Liver (tissue), 9 donors: ENCODE data around the gene NIP7. TPM values are rescaled to one million over a fixed set of nuclear protein-coding genes. Genes with fewer than 3 reads are reported as not detected.

Source experiments
- DNase-seq: peaks from one replicate; pipeline ENCODE4 v3.0.0-alpha.2; 2017; ENCODE audit warnings: low spot score
- H3K27ac ChIP-seq, 2 donors: one replicate each; pipeline ENCODE4 v1.7.0; 2013; ENCODE audit warnings: inconsistent platforms in 2 of 2, low read length in 2 of 2, control low read depth in 1 of 2, low read depth in 1 of 2, mild to moderate bottlenecking in 1 of 2
- H3K27me3 ChIP-seq, 4 donors: one replicate each; pipeline versions ENCODE4 v1.6.1 to v1.7.0; 2013; ENCODE audit warnings: low read length in 3 of 4, inconsistent platforms in 1 of 4, mild to moderate bottlenecking in 1 of 4, moderate library complexity in 1 of 4; ENCODE audit not compliant: control insufficient read depth in 4 of 4, insufficient read depth in 4 of 4
- H3K36me3 ChIP-seq, 4 donors: one replicate each; pipeline versions ENCODE4 v1.6.1 to v1.7.0; 2013; ENCODE audit warnings: low read length in 3 of 4, mild to moderate bottlenecking in 3 of 4, low read depth in 1 of 4, moderate library complexity in 1 of 4; ENCODE audit not compliant: control insufficient read depth in 4 of 4, insufficient read depth in 3 of 4
- H3K4me1 ChIP-seq, 4 donors: one replicate each; pipeline versions ENCODE4 v1.6.1 to v1.7.0; 2013; ENCODE audit warnings: low read length in 3 of 4, mild to moderate bottlenecking in 3 of 4, moderate library complexity in 1 of 4; ENCODE audit not compliant: control insufficient read depth in 4 of 4, insufficient read depth in 4 of 4
- H3K4me3 ChIP-seq, 3 donors: one replicate each; pipeline versions ENCODE4 v1.6.1 to v1.7.0; 2013; ENCODE audit warnings: low read length in 3 of 3, control low read depth in 1 of 3, low read depth in 1 of 3, mild to moderate bottlenecking in 1 of 3
- H3K9ac ChIP-seq, 2 donors: one replicate each; pipeline ENCODE4 v1.7.0; 2013; ENCODE audit warnings: low read length in 2 of 2, mild to moderate bottlenecking in 2 of 2, moderate library complexity in 2 of 2, control low read depth in 1 of 2, low read depth in 1 of 2
- H3K9me3 ChIP-seq, 4 donors: one replicate each; pipeline versions ENCODE4 v1.6.1 to v1.7.0; 2013; ENCODE audit warnings: low read length in 3 of 4; ENCODE audit not compliant: control insufficient read depth in 4 of 4
- ATF3 ChIP-seq: IDR thresholded peaks from 2 replicates; pipeline ENCODE4 v1.6.1; 2016; ENCODE audit warnings: antibody characterized with exemption
- EGR1 ChIP-seq, 2 donors: IDR thresholded peaks; 2 replicates each; pipeline ENCODE4 v1.6.1; 2016 to 2018; ENCODE audit warnings: antibody characterized with exemption in 2 of 2, low read depth in 2 of 2
- FOXA1 ChIP-seq: IDR thresholded peaks from 2 replicates; pipeline ENCODE4 v1.6.1; 2016; ENCODE audit warnings: antibody characterized with exemption
- FOXA2 ChIP-seq: IDR thresholded peaks from 2 replicates; pipeline ENCODE4 v1.6.1; 2016; ENCODE audit warnings: antibody characterized with exemption
- GABPA ChIP-seq, 2 donors: IDR thresholded peaks in 1 of 2; conservative IDR thresholded peaks in 1 of 2; 2 replicates each; pipeline ENCODE4 v1.6.1; 2016; ENCODE audit warnings: antibody characterized with exemption in 2 of 2, mild to moderate bottlenecking in 1 of 2, moderate library complexity in 1 of 2
- HNF4A ChIP-seq, 2 donors: conservative IDR thresholded peaks; 2 replicates each; pipeline ENCODE4 v1.6.1; 2016; ENCODE audit warnings: antibody characterized with exemption in 2 of 2, mild to moderate bottlenecking in 2 of 2
- HNF4G ChIP-seq: IDR thresholded peaks from 2 replicates; pipeline ENCODE4 v1.6.1; 2016; ENCODE audit warnings: antibody characterized with exemption
- JUND ChIP-seq, 2 donors: IDR thresholded peaks; 2 replicates each; pipeline ENCODE4 v1.6.1; 2016; ENCODE audit warnings: antibody characterized with exemption in 2 of 2
- MAX ChIP-seq: IDR thresholded peaks from 2 replicates; pipeline ENCODE4 v1.6.1; 2016; ENCODE audit warnings: antibody characterized with exemption
- NR2F2 ChIP-seq: IDR thresholded peaks from 2 replicates; pipeline ENCODE4 v1.6.1; 2016; ENCODE audit warnings: antibody characterized with exemption
- RAD21 ChIP-seq, 2 donors: IDR thresholded peaks; 2 replicates each; pipeline ENCODE4 v1.6.1; 2016; ENCODE audit warnings: antibody characterized with exemption in 2 of 2, mild to moderate bottlenecking in 2 of 2
- REST ChIP-seq: IDR thresholded peaks from 2 replicates; pipeline ENCODE4 v1.6.1; 2016; ENCODE audit warnings: antibody characterized with exemption, mild to moderate bottlenecking
- RXRA ChIP-seq, 2 donors: IDR thresholded peaks; 2 replicates each; pipeline ENCODE4 v1.6.1; 2017 to 2018; ENCODE audit warnings: antibody characterized with exemption in 2 of 2, mild to moderate bottlenecking in 1 of 2
- SP1 ChIP-seq: IDR thresholded peaks from 2 replicates; pipeline ENCODE4 v1.6.1; 2018; ENCODE audit warnings: antibody characterized with exemption, mild to moderate bottlenecking
- TAF1 ChIP-seq: conservative IDR thresholded peaks from 2 replicates; pipeline ENCODE4 v1.6.1; 2016; ENCODE audit warnings: antibody characterized with exemption, mild to moderate bottlenecking
- YY1 ChIP-seq: IDR thresholded peaks from 2 replicates; pipeline ENCODE4 v1.6.1; 2016; ENCODE audit warnings: antibody characterized with exemption, mild to moderate bottlenecking
- ZBTB33 ChIP-seq: IDR thresholded peaks from 2 replicates; pipeline ENCODE4 v1.6.1; 2016; ENCODE audit warnings: antibody characterized with exemption
- WGBS: extraction: QIAGEN DNeasy Blood & Tissue Kit; methylation state at CpG from one replicate; pipeline ENCODE4 v1.1.7; 2013; 5-methylcytosine and 5-hydroxymethylcytosine counted together
- polyA plus RNA-seq, 2 donors: library from polyadenylated mRNA; stranded (reverse) in 1 of 2; unstranded in 1 of 2; fragments of 200-250 nt in 1 of 2; fragments of >200 nt in 1 of 2; fragmentation: Nextera tagmentation in 1 of 2; extraction: Ambion mirVana in 1 of 2; gene quantifications; one replicate each; pipeline versions ENCODE4 v1.2.1 to v1.2.3, GENCODE V29; 2013 to 2015
- total RNA-seq, 2 donors: library from RNA; depleted of rRNA; stranded (reverse); fragments of >200 nt; gene quantifications; one replicate each; pipeline ENCODE4 v1.2.3, GENCODE V29; 2014
- donor health status: healthy.
- donor health status: healthy.
- donor health status: healthy.
- donor health status: healthy.
- donor health status: healthy.

NIP7 gene
- total and polyA plus RNA-seq, 4 donors: 7.4 to 14.0 (median 11.1) TPM

- Histone ChIP-seq H3K36me3 (peaks cover 9 to 42% (median 31%) of the 10 kb centered on the region in 4 donors), H3K9me3 (no peaks in the 10 kb centered on the region), H3K27ac (no peak overlapping the region), H3K27me3 (no peaks in the 10 kb centered on the region), H3K4me1 (peaks cover 0 to 14% (median 10%) of the 10 kb centered on the region in 4 donors), H3K9ac (no peak overlapping the region), H3K4me3 (no peak overlapping the region)
- no peak for TF ChIP-seq FOXA1
- 92% methylated on average over 2 of the region's 2 CpGs for WGBS
- no peak for DNase-seq
Observed at GRCh38 chr16:69371564-69371963, 32.0 kb downstream of the NIP7 start.

- H3K9me3 ChIP-seq: no peaks in the 10 kb centered on the region
- H3K36me3 ChIP-seq: peaks cover 2 to 34% (median 25%) of the 10 kb centered on the region in 4 donors
- no peak overlapping the region for H3K9ac ChIP-seq
- H3K4me3 ChIP-seq: no peak overlapping the region
- H3K27ac ChIP-seq: no peak overlapping the region
- WGBS: 73% methylated on average over 1 of the region's 1 CpG
- H3K4me1 ChIP-seq: peaks cover 0 to 14% (median 10%) of the 10 kb centered on the region in 4 donors
- no peak for DNase-seq
- no peaks in the 10 kb centered on the region for H3K27me3 ChIP-seq
- TF ChIP-seq TAF1: no peak
- TF ChIP-seq RAD21 (IDR thresholded peaks at IDR 0.05): peak in 1 of 2 donors; percentile 14
Observed at GRCh38 chr16:69373019-69373418, 33.4 kb downstream of the NIP7 start.

- no peak for TF ChIP-seq NR2F2
- no peak overlapping the region for H3K4me3 ChIP-seq
- no peak overlapping the region for H3K27ac ChIP-seq
- H3K27me3 ChIP-seq: no peaks in the 10 kb centered on the region
- H3K36me3 ChIP-seq: peaks cover 3 to 30% (median 27%) of the 10 kb centered on the region in 4 donors
- WGBS: 96% methylated on average over 10 of the region's 10 CpGs
- H3K9me3 ChIP-seq: no peaks in the 10 kb centered on the region
- no peak for DNase-seq
- H3K9ac ChIP-seq: no peak overlapping the region
- H3K4me1 ChIP-seq: peaks cover 0 to 14% (median 10%) of the 10 kb centered on the region in 4 donors
Observed at GRCh38 chr16:69376393-69377059, 37.0 kb downstream of the NIP7 start.

- Histone ChIP-seq H3K27ac (no peak overlapping the region), H3K4me3 (no peak overlapping the region), H3K9ac (no peak overlapping the region), H3K4me1 (peaks cover 0 to 9% (median 6%) of the 10 kb centered on the region in 4 donors), H3K36me3 (peaks cover 5 to 41% (median 33%) of the 10 kb centered on the region in 4 donors), H3K27me3 (no peaks in the 10 kb centered on the region), H3K9me3 (no peaks in the 10 kb centered on the region)
- WGBS: 100% methylated on average over 1 of the region's 1 CpG
- DNase-seq: no peak
- TF ChIP-seq JUND (IDR thresholded peaks at IDR 0.05): no peak
- no peak for TF ChIP-seq FOXA1
- no peak for TF ChIP-seq EGR1 (IDR thresholded peaks at IDR 0.05; ENCODE audit: low read depth in 2 of 2)
- TF ChIP-seq REST: no peak
- TF ChIP-seq RXRA (IDR thresholded peaks at IDR 0.05): no peak
- TF ChIP-seq TAF1: no peak
- TF ChIP-seq RAD21 (IDR thresholded peaks at IDR 0.05): no peak
- no peak for TF ChIP-seq NR2F2
- no peak for TF ChIP-seq ZBTB33
- no peak for TF ChIP-seq YY1
- TF ChIP-seq GABPA (IDR thresholded peaks at IDR 0.05 in 1 of 2, conservative IDR thresholded peaks at IDR 0.05 in 1 of 2): no peak
- TF ChIP-seq MAX: no peak
- no peak for TF ChIP-seq HNF4G
- TF ChIP-seq SP1: no peak
- no peak for TF ChIP-seq HNF4A (conservative IDR thresholded peaks at IDR 0.05)
- TF ChIP-seq FOXA2: no peak
- TF ChIP-seq ATF3: no peak
Observed at GRCh38 chr16:69378036-69378435, 38.5 kb downstream of the NIP7 start.
